ENCODE measurements around the gene CDKAL1.

The CDKAL1 gene

DNA sequence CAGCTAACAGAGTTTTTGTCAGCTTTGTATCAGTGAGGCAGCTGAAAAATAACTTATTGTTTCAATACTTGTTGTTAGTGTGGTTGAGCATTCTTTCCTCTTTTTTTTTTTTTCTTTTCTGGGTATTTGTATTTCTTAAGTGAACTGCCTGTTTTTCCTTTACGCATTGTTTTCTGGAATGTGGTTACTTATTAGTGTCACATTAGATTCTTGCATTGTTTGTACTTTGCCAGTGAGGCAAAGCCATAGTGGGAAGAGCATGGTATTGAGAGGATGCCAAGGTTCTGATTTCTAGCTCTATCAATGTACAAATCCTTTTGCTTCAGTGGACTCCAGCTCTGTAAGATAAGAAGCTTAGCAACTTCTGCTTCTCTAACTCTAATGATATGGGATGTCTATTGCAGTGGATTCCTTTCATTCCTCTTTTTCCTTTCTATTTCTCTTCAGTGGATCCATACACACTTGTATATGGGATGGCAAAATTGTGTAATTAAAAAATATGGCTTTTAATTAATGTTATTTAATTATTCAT lies 3.9 kb downstream of the CDKAL1 start:
- H2AFZ ChIP-seq (ENCODE audit: low read length) = no peak overlapping the region
- TF ChIP-seq EZH2phosphoT487 (IDR thresholded peaks at IDR 0.05; ENCODE audit: low read length) (no peak), EZH2 (optimal IDR thresholded peaks at IDR 0.05; ENCODE audit: low read depth, low read length) (no peak), CTCF (IDR thresholded peaks at IDR 0.05; ENCODE audit: low read length) (no peak)
- H3K4me1 ChIP-seq (ENCODE audit: low read length) = peaks cover 27% of the 10 kb centered on the region
- H3K4me2 ChIP-seq (ENCODE audit: low read depth, low read length) = no peak overlapping the region
- DNase-seq = no peak
- H3K9me3 ChIP-seq (replicated peaks; ENCODE audit: insufficient read depth, low read length) = no peaks in the 10 kb centered on the region
- peaks cover 16% of the 10 kb centered on the region for H3F3A ChIP-seq (ENCODE audit: insufficient read depth, low read length)
- H3K4me3 ChIP-seq (ENCODE audit: low read length) = no peak overlapping the region
- H3K36me3 ChIP-seq (replicated peaks; ENCODE audit: insufficient read depth, low read length) = no peaks in the 10 kb centered on the region
- no peak overlapping the region for H3K27ac ChIP-seq (ENCODE audit: low read length)
- peaks cover 78% of the 10 kb centered on the region for H3K79me2 ChIP-seq (ENCODE audit: low read length)
- no peaks in the 10 kb centered on the region for H3K9me2 ChIP-seq (replicated peaks; ENCODE audit: insufficient read depth, low read length)
- H3K9ac ChIP-seq (ENCODE audit: low read length) = no peak overlapping the region
- H4K20me1 ChIP-seq (ENCODE audit: insufficient read depth, low read length) = no peaks in the 10 kb centered on the region
- H3K27me3 ChIP-seq (replicated peaks; ENCODE audit: insufficient read depth, low read length) = no peaks in the 10 kb centered on the region

DNA sequence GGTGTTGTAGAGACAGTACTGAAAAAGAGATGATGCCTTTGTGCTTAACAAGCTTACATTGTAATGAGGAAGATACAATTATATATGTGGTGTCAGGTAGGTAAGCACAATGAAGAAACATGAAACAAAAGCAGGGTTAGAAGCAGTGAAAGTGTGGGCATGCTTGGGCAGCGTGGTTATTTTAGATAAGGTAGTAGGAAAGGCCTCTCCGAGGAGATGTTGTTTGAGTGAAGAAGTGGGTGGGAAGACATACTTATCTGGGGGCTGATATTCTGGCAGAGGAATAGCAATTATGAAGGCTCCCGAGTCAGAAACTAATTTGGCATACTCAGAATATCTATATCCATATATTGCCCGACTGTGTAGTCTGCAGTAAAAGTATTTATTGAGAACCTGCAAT lies 4.7 kb downstream of the CDKAL1 start:
- no peak overlapping the region for H3K4me2 ChIP-seq (ENCODE audit: low read depth, low read length)
- H4K20me1 ChIP-seq (ENCODE audit: insufficient read depth, low read length) = no peaks in the 10 kb centered on the region
- no peak overlapping the region for H2AFZ ChIP-seq (ENCODE audit: low read length)
- no peak overlapping the region for H3K27ac ChIP-seq (ENCODE audit: low read length)
- no peaks in the 10 kb centered on the region for H3K36me3 ChIP-seq (replicated peaks; ENCODE audit: insufficient read depth, low read length)
- H3K27me3 ChIP-seq (replicated peaks; ENCODE audit: insufficient read depth, low read length) = no peaks in the 10 kb centered on the region
- H3K9me2 ChIP-seq (replicated peaks; ENCODE audit: insufficient read depth, low read length) = no peaks in the 10 kb centered on the region
- H3K4me1 ChIP-seq (ENCODE audit: low read length) = peaks cover 25% of the 10 kb centered on the region
- H3K4me3 ChIP-seq (ENCODE audit: low read length) = no peak overlapping the region
- H3F3A ChIP-seq (ENCODE audit: insufficient read depth, low read length) = peaks cover 19% of the 10 kb centered on the region
- TF ChIP-seq EZH2 (optimal IDR thresholded peaks at IDR 0.05; ENCODE audit: low read depth, low read length) = no peak
- no peak for TF ChIP-seq EZH2phosphoT487 (IDR thresholded peaks at IDR 0.05; ENCODE audit: low read length)
- TF ChIP-seq CTCF (IDR thresholded peaks at IDR 0.05; ENCODE audit: low read length) = no peak
- no peak for DNase-seq
- H3K79me2 ChIP-seq (ENCODE audit: low read length) = peaks cover 80% of the 10 kb centered on the region
- no peak overlapping the region for H3K9ac ChIP-seq (ENCODE audit: low read length)
- H3K9me3 ChIP-seq (replicated peaks; ENCODE audit: insufficient read depth, low read length) = no peaks in the 10 kb centered on the region

DNA sequence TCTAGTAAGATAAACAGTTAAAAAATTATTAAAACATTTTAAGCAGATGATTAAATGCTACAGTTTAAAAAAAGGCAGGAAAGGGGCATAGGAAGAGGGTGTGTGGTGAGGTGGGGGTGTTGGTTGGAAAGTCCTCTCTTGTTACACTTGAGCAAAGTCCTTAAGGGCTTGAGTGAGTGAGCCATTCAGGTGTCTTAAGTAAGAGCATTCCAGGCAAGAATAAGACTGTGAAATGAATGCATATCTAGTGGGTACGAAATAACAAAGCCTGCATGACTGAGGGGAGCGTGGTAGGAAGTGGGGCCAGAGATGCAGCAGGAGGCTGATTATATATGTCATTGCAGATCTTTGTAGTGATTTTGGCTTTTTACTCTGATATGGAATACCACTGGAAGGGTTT lies 5.1 kb downstream of the CDKAL1 start:
- no peak overlapping the region for H3K27ac ChIP-seq (ENCODE audit: low read length)

More for the DNA sequence above, 5.1 kb downstream of the CDKAL1 start:
- no peak overlapping the region for H2AFZ ChIP-seq (ENCODE audit: low read length)
- H3F3A ChIP-seq (ENCODE audit: insufficient read depth, low read length) = peaks cover 19% of the 10 kb centered on the region
- no peak overlapping the region for H3K9ac ChIP-seq (ENCODE audit: low read length)
- H3K4me2 ChIP-seq (ENCODE audit: low read depth, low read length) = no peak overlapping the region
- H3K79me2 ChIP-seq (ENCODE audit: low read length) = peaks cover 83% of the 10 kb centered on the region
- TF ChIP-seq EZH2 (optimal IDR thresholded peaks at IDR 0.05; ENCODE audit: low read depth, low read length) (no peak), EZH2phosphoT487 (IDR thresholded peaks at IDR 0.05; ENCODE audit: low read length) (no peak), CTCF (IDR thresholded peaks at IDR 0.05; ENCODE audit: low read length) (no peak)
- no peaks in the 10 kb centered on the region for H3K27me3 ChIP-seq (replicated peaks; ENCODE audit: insufficient read depth, low read length)
- DNase-seq = no peak
- peaks cover 26% of the 10 kb centered on the region for H3K4me1 ChIP-seq (ENCODE audit: low read length)
- no peaks in the 10 kb centered on the region for H3K9me2 ChIP-seq (replicated peaks; ENCODE audit: insufficient read depth, low read length)
- no peaks in the 10 kb centered on the region for H3K36me3 ChIP-seq (replicated peaks; ENCODE audit: insufficient read depth, low read length)
- no peak overlapping the region for H3K4me3 ChIP-seq (ENCODE audit: low read length)
- H3K9me3 ChIP-seq (replicated peaks; ENCODE audit: insufficient read depth, low read length) = no peaks in the 10 kb centered on the region
- no peaks in the 10 kb centered on the region for H4K20me1 ChIP-seq (ENCODE audit: insufficient read depth, low read length)
